Fibroblast of lung (primary cell): ENCODE results near the gene PACRG. TPM values are rescaled to one million over a fixed set of nuclear protein-coding genes. Genes with fewer than 3 reads are reported as not detected.

Experiments
- DNase-seq, 2 donors: peaks; one replicate each; pipeline versions ENCODE4 v3.0.0 to v3.0.0-alpha.2; 2010; ENCODE audit warnings: low read depth in 2 of 2
- H2AFZ ChIP-seq: 2 replicates; pipeline ENCODE4 v1.5.1; 2012; ENCODE audit warnings: low read length, control low read depth, inconsistent platforms
- H3K27ac ChIP-seq: 2 replicates; pipeline ENCODE4 v1.5.1; 2011; ENCODE audit warnings: low read length, control low read depth; ENCODE audit not compliant: insufficient read depth
- H3K27me3 ChIP-seq: 2 replicates; pipeline ENCODE4 v1.5.1; 2011; ENCODE audit warnings: mild to moderate bottlenecking, low read length; ENCODE audit not compliant: control insufficient read depth, insufficient read depth
- H3K36me3 ChIP-seq: 2 replicates; pipeline ENCODE4 v1.5.1; 2011; ENCODE audit warnings: low read length; ENCODE audit not compliant: control insufficient read depth, insufficient read depth
- H3K4me1 ChIP-seq: 2 replicates; pipeline ENCODE4 v1.5.1; 2011; ENCODE audit warnings: low read length; ENCODE audit not compliant: control insufficient read depth, insufficient read depth; ENCODE audit errors: extremely low read depth
- H3K4me2 ChIP-seq: 2 replicates; pipeline ENCODE4 v1.5.1; 2011; ENCODE audit warnings: low read length, control low read depth; ENCODE audit not compliant: insufficient read depth; ENCODE audit errors: extremely low read depth
- H3K4me3 ChIP-seq, 4 experiments: fragments of 200-600 bp in 1 of 4; sonication (generic) in 1 of 4; replicated peaks in 1 of 4; 2 replicates each; pipeline ENCODE4 v1.5.1; 2011 to 2016; ENCODE audit warnings: low read length in 4 of 4, low read depth in 3 of 4, mild to moderate bottlenecking in 3 of 4, control low read depth in 2 of 4, inconsistent platforms in 1 of 4, mixed read lengths in 1 of 4; ENCODE audit not compliant: insufficient read depth in 1 of 4; ENCODE audit errors: control extremely low read depth in 1 of 4
- H3K79me2 ChIP-seq: 2 replicates; pipeline ENCODE4 v1.5.1; 2012; ENCODE audit warnings: mild to moderate bottlenecking, low read length, inconsistent platforms; ENCODE audit not compliant: control insufficient read depth, insufficient read depth
- H3K9ac ChIP-seq: 2 replicates; pipeline ENCODE4 v1.5.1; 2011; ENCODE audit warnings: mild to moderate bottlenecking, low read length, control low read depth; ENCODE audit not compliant: insufficient read depth
- H3K9me3 ChIP-seq: 2 replicates; pipeline ENCODE4 v1.5.1; 2012; ENCODE audit warnings: low read depth, low read length; ENCODE audit not compliant: control insufficient read depth, insufficient read depth
- H4K20me1 ChIP-seq: 2 replicates; pipeline ENCODE4 v1.5.1; 2011; ENCODE audit warnings: low read length; ENCODE audit not compliant: control insufficient read depth, insufficient read depth; ENCODE audit errors: extremely low read depth
- CTCF ChIP-seq, 2 donors: IDR thresholded peaks in 1 of 2; conservative IDR thresholded peaks in 1 of 2; 1 replicate in 1 of 2; 2 replicates in 1 of 2; pipeline ENCODE4 v1.5.1; 2011 to 2012; ENCODE audit warnings: low read length in 2 of 2, control low read depth in 1 of 2, inconsistent platforms in 1 of 2, low read depth in 1 of 2, mild to moderate bottlenecking in 1 of 2
- EZH2 ChIP-seq: IDR thresholded peaks from 2 replicates; pipeline ENCODE4 v1.5.1; 2012; ENCODE audit warnings: low read length, control low read depth, mild to moderate bottlenecking; ENCODE audit errors: missing control alignments
- polyA plus RNA-seq, 2 donors: library from polyadenylated mRNA; depleted of rRNA in 1 of 2; stranded (reverse) in 1 of 2; unstranded in 1 of 2; fragments of >200 nt; gene quantifications; 2 replicates each; pipeline ENCODE4 v1.2.1, GENCODE V29; 2011 to 2012; ENCODE audit warnings: missing spikeins in 1 of 2
- total RNA-seq: library from RNA; depleted of rRNA; stranded (reverse); fragments of >200 nt; gene quantifications from 2 replicates; pipeline ENCODE4 v1.2.1, GENCODE V29; 2014

PACRG gene
- total and polyA plus RNA-seq, 2 donors (not counting 1 experiment from before 2014, with no cell fraction given): 0.30 to 0.66 TPM

- Histone ChIP-seq H3K79me2 (no peaks in the 10 kb centered on the region), H4K20me1 (no peaks in the 10 kb centered on the region), H3K27me3 (no peaks in the 10 kb centered on the region), H3K9me3 (no peaks in the 10 kb centered on the region), H3K27ac (no peak overlapping the region), H3K4me2 (no peak overlapping the region), H3K9ac (no peak overlapping the region), H3K4me1 (no peaks in the 10 kb centered on the region), H3K4me3 (no peak overlapping the region), H2AFZ (no peak overlapping the region), H3K36me3 (no peaks in the 10 kb centered on the region)
- TF ChIP-seq EZH2 (no peak), CTCF (conservative IDR thresholded peaks at IDR 0.05 in 1 of 2, IDR thresholded peaks at IDR 0.05 in 1 of 2; ENCODE audit: low read depth in 1 of 2, low read length in 2 of 2) (no peak)
- peak in 1 of 2 donors; percentile 6 for DNase-seq
Observed at GRCh38 chr6:162882801-162883481, 155.2 kb downstream of the PACRG start.

- Histone ChIP-seq H2AFZ (no peak overlapping the region), H4K20me1 (no peaks in the 10 kb centered on the region), H3K27me3 (no peaks in the 10 kb centered on the region), H3K36me3 (no peaks in the 10 kb centered on the region), H3K27ac (no peak overlapping the region), H3K9me3 (no peaks in the 10 kb centered on the region), H3K4me3 (no peak overlapping the region), H3K4me2 (no peak overlapping the region), H3K4me1 (no peaks in the 10 kb centered on the region), H3K9ac (no peak overlapping the region), H3K79me2 (no peaks in the 10 kb centered on the region)
- TF ChIP-seq EZH2 (no peak), CTCF (conservative IDR thresholded peaks at IDR 0.05 in 1 of 2, IDR thresholded peaks at IDR 0.05 in 1 of 2; ENCODE audit: low read depth in 1 of 2, low read length in 2 of 2) (no peak)
- DNase-seq: no peak
Observed at GRCh38 chr6:162887981-162888689, 160.4 kb downstream of the PACRG start.

- no peaks in the 10 kb centered on the region for H3K79me2 ChIP-seq
- H4K20me1 ChIP-seq: no peaks in the 10 kb centered on the region
- no peaks in the 10 kb centered on the region for H3K36me3 ChIP-seq
- DNase-seq: no peak
- H3K27me3 ChIP-seq: no peaks in the 10 kb centered on the region
- H3K4me3 ChIP-seq: no peak overlapping the region
- no peak overlapping the region for H3K9ac ChIP-seq
- H3K4me1 ChIP-seq: no peaks in the 10 kb centered on the region
- no peak overlapping the region for H2AFZ ChIP-seq
- TF ChIP-seq EZH2: no peak
- TF ChIP-seq CTCF (conservative IDR thresholded peaks at IDR 0.05 in 1 of 2, IDR thresholded peaks at IDR 0.05 in 1 of 2; ENCODE audit: low read depth in 1 of 2, low read length in 2 of 2): no peak
- no peak overlapping the region for H3K4me2 ChIP-seq
- no peak overlapping the region for H3K27ac ChIP-seq
- H3K9me3 ChIP-seq: no peaks in the 10 kb centered on the region
Observed at GRCh38 chr6:162889303-162889702, 161.5 kb downstream of the PACRG start.
